ENCODE measurements around the gene ARID5B.

Gene ARID5B

GRCh38 chr10:61890881-61891409 lies 10.6 kb upstream of the ARID5B start:
- no peak for TF ChIP-seq CTCF (conservative IDR thresholded peaks at IDR 0.05)
- H3K27ac ChIP-seq = no peak overlapping the region

- no peak for TF ChIP-seq CTCF (conservative IDR thresholded peaks at IDR 0.05)
- no peak overlapping the region for H3K27ac ChIP-seq
These were observed 9.5 kb upstream of the ARID5B start for GRCh38 chr10:61891906-61892585.

- no peak overlapping the region for H3K27ac ChIP-seq
- TF ChIP-seq CTCF (conservative IDR thresholded peaks at IDR 0.05) = no peak
These were observed 8.5 kb upstream of the ARID5B start for GRCh38 chr10:61892961-61893360.

- H3K27ac ChIP-seq = no peak overlapping the region
- TF ChIP-seq CTCF (conservative IDR thresholded peaks at IDR 0.05) = no peak
These were observed 7.4 kb upstream of the ARID5B start for GRCh38 chr10:61894133-61894532.

- no peak for TF ChIP-seq CTCF (conservative IDR thresholded peaks at IDR 0.05)
- no peak overlapping the region for H3K27ac ChIP-seq
These were observed 5.5 kb upstream of the ARID5B start for GRCh38 chr10:61895898-61896600.

- peak overlapping the region; percentile 99 for H3K27ac ChIP-seq
- peak; percentile 50 for TF ChIP-seq CTCF (conservative IDR thresholded peaks at IDR 0.05)
These were observed 4.4 kb upstream of the ARID5B start for GRCh38 chr10:61896854-61897661.

All from VCaP (cell line).